Activated CD4-positive, alpha-beta T cell treated with anti-CD3 and anti-CD28 coated beads, Interleukin-2, Interleukin-4, amounts not matched to agents 100 ng/mL and 50 ng/mL, durations not matched to agents 16 hours and 8 hours (primary cell): ENCODE measurements around the gene HMX3.
A peak's percentile ranks its signal among the peaks of the same experiment; 100 is the strongest.
"Not testable (repeated sequence)": the region's sequence is repeated elsewhere in the genome, so short reads cannot be mapped to it uniquely, and the experiment has no call there.

Experiments used
- DNase-seq: peaks from one replicate; pipeline ENCODE4 v3.0.0-alpha.2; 2020; ENCODE audit warnings: low spot score

The HMX3 gene

GRCh38 chr10:123148414-123149161 is 12.8 kb downstream of the HMX3 start:
- no peak for DNase-seq

- no peak for DNase-seq
Observed at GRCh38 chr10:123149162-123149567, 13.4 kb downstream of the HMX3 start.

GRCh38 chr10:123149568-123150270 is 13.9 kb downstream of the HMX3 start:
- DNase-seq: no peak

- DNase-seq: no peak
Observed at GRCh38 chr10:123150271-123150985, 14.7 kb downstream of the HMX3 start.

- DNase-seq: no peak
Observed at GRCh38 chr10:123150986-123151736, 15.4 kb downstream of the HMX3 start.

GRCh38 chr10:123151737-123152135 is 16.0 kb downstream of the HMX3 start:
- no peak for DNase-seq

GRCh38 chr10:123153486-123154091 is 17.8 kb downstream of the HMX3 start:
- DNase-seq: no peak

- peak; percentile 99 for DNase-seq
Observed at GRCh38 chr10:123154092-123154710, 18.4 kb downstream of the HMX3 start, which contains the start of gene BUB3. TSS of gene BUB3 (plus strand) at chr10:123154402. CDS start at chr10:123154918, 516 bp downstream.

GRCh38 chr10:123154711-123155505 is 19.1 kb downstream of the HMX3 start:
- DNase-seq: peak; percentile 60

GRCh38 chr10:123156078-123156477 is 20.3 kb downstream of the HMX3 start:
- DNase-seq: no peak

- DNase-seq: no peak
Observed at GRCh38 chr10:123157210-123157609, 21.4 kb downstream of the HMX3 start.

GRCh38 chr10:123158682-123159081 is 22.9 kb downstream of the HMX3 start:
- DNase-seq: no peak

- peak; percentile 59 for DNase-seq
Observed at GRCh38 chr10:123160311-123160980, 24.7 kb downstream of the HMX3 start.

- DNase-seq: no peak
Observed at GRCh38 chr10:123164319-123164718, 28.5 kb downstream of the HMX3 start.

- no peak for DNase-seq
Observed at GRCh38 chr10:123165445-123166072, 29.8 kb downstream of the HMX3 start.

GRCh38 chr10:123166618-123167017 is 30.8 kb downstream of the HMX3 start:
- no peak for DNase-seq

GRCh38 chr10:123170961-123171360 is 35.2 kb downstream of the HMX3 start:
- no peak for DNase-seq

GRCh38 chr10:123171616-123172015 is 35.8 kb downstream of the HMX3 start:
- not testable (repeated sequence) for DNase-seq
